Kidney (tissue), 14 donors: ENCODE results near the gene CLK3. TPM values are rescaled to one million over a fixed set of nuclear protein-coding genes. Genes with fewer than 3 reads are reported as not detected.

Experiments used
- DNase-seq, 5 donors: peaks; one replicate each; pipeline ENCODE4 v3.0.0-alpha.2; 2013 to 2020
- FAIRE-seq: peaks from 2 replicates; lab custom pipeline; 2012; peaks lifted over from hg19 to GRCh38; lab: Jason Lieb, UNC
- H3K27ac ChIP-seq, 2 donors: one replicate each; pipeline ENCODE4 v1.7.0; 2013; ENCODE audit warnings: low read depth in 2 of 2, low read length in 2 of 2, inconsistent platforms in 1 of 2
- H3K27me3 ChIP-seq: one replicate; pipeline ENCODE4 v1.7.1; 2013; ENCODE audit warnings: low read length, inconsistent platforms; ENCODE audit not compliant: control insufficient read depth, insufficient read depth
- H3K36me3 ChIP-seq, 3 donors: one replicate each; pipeline versions ENCODE4 v1.7.0 to v1.7.1; 2013; ENCODE audit warnings: low read length in 3 of 3, control low read depth in 1 of 3, inconsistent platforms in 1 of 3; ENCODE audit not compliant: insufficient read depth in 3 of 3, control insufficient read depth in 2 of 3
- H3K4me1 ChIP-seq, 3 donors: one replicate each; pipeline versions ENCODE4 v1.7.0 to v1.7.1; 2013; ENCODE audit warnings: low read length in 3 of 3, inconsistent platforms in 1 of 3, low read depth in 1 of 3; ENCODE audit not compliant: control insufficient read depth in 2 of 3, insufficient read depth in 2 of 3
- H3K4me3 ChIP-seq, 3 donors: one replicate each; pipeline versions ENCODE4 v1.7.0 to v1.8.1; 2013; ENCODE audit warnings: low read length in 3 of 3, control low read depth in 1 of 3, inconsistent platforms in 1 of 3
- H3K9ac ChIP-seq, 3 donors: one replicate each; pipeline versions ENCODE4 v1.7.0 to v1.7.1; 2013; ENCODE audit warnings: low read length in 3 of 3, control low read depth in 1 of 3, inconsistent platforms in 1 of 3
- H3K9me3 ChIP-seq, 3 donors: one replicate each; pipeline versions ENCODE4 v1.7.0 to v1.7.1; 2013; ENCODE audit warnings: low read length in 3 of 3, control low read depth in 1 of 3, inconsistent platforms in 1 of 3; ENCODE audit not compliant: control insufficient read depth in 2 of 3, insufficient read depth in 1 of 3
- CTCF ChIP-seq: IDR thresholded peaks from 3 replicates; pipeline ENCODE4 v1.5.1; 2012; ENCODE audit warnings: mild to moderate bottlenecking, moderate library complexity, borderline replicate concordance; ENCODE audit not compliant: insufficient read depth; ENCODE audit errors: extremely low read depth
- intact Hi-C: fragments of 100-400 bp; cut with DNase I; formaldehyde crosslinking; loops from one replicate; pipeline ENCODE4 v1.11.1; 2022
- polyA plus RNA-seq: library from polyadenylated mRNA; stranded (reverse); fragments of 350-450 nt; fragmentation: Illumina TruSeq; extraction: RNeasy Lipid Tissue Mini Kit (QIAGEN cat#74804); gene quantifications from one replicate; pipeline ENCODE4 v1.2.3, GENCODE V29; 2014; ENCODE audit warnings: low read depth, low replicate concordance; ENCODE audit not compliant: insufficient read depth
- total RNA-seq: library from RNA; stranded (reverse); fragmentation: NEBNext Ultra II Directional; extraction: Animal tissue kit (Norgen Biotek cat#: 25700); gene quantifications from one replicate; pipeline ENCODE4 v1.2.1, GENCODE V29; 2021
- donor health status: control.
- donor health status: control.
- donor health status: control.
- donor health status: control.
- donor health status: control.
- donor health status: DM: yes; HTN: yes; CAD: no.
- donor health status: Normal renal cell carcinoma (clear cell type).

The CLK3 gene
- total and polyA plus RNA-seq, 2 donors from 2014 or later: 54.1 to 66.3 TPM

GRCh38 chr15:74633781-74634180, 18.1 kb downstream of the CLK3 start:
- Histone ChIP-seq H3K9me3 (no peaks in the 10 kb centered on the region), H3K27me3 (no peaks in the 10 kb centered on the region), H3K4me3 (no peak overlapping the region), H3K4me1 (no peaks in the 10 kb centered on the region), H3K9ac (no peak overlapping the region), H3K27ac (no peak overlapping the region), H3K36me3 (peaks cover 15 to 60% (median 49%) of the 10 kb centered on the region in 3 donors)
- DNase-seq (no peak), FAIRE-seq (no peak)
- no peak for TF ChIP-seq CTCF
- intact Hi-C loops: loop anchor here (10.0 kb wide), 1 partner anchor 259 kb away; no protein-coding TSS in a partner anchor

GRCh38 chr15:74635228-74635627, 19.6 kb downstream of the CLK3 start:
- peaks cover 20 to 56% (median 46%) of the 10 kb centered on the region in 3 donors for H3K36me3 ChIP-seq
- H3K27ac ChIP-seq: no peak overlapping the region
- H3K4me3 ChIP-seq: no peak overlapping the region
- intact Hi-C loops: loop anchor here (5.0 to 10.0 kb wide), 2 partner anchors 132 to 260 kb away; no protein-coding TSS in a partner anchor
- H3K9ac ChIP-seq: no peak overlapping the region
- H3K9me3 ChIP-seq: no peaks in the 10 kb centered on the region
- no peaks in the 10 kb centered on the region for H3K4me1 ChIP-seq
- no peaks in the 10 kb centered on the region for H3K27me3 ChIP-seq
- peak; percentile 93 for TF ChIP-seq CTCF
- peak in 4 of 5 donors; percentile 61 to 80 (median 70) for DNase-seq
- no peak for FAIRE-seq

GRCh38 chr15:74636984-74637383, 21.3 kb downstream of the CLK3 start:
- DNase-seq (no peak), FAIRE-seq (no peak)
- H3K4me1 ChIP-seq: peaks cover 0 to 6% (median 4%) of the 10 kb centered on the region in 3 donors
- peaks cover 18 to 52% (median 43%) of the 10 kb centered on the region in 3 donors for H3K36me3 ChIP-seq
- H3K27me3 ChIP-seq: no peaks in the 10 kb centered on the region
- H3K9ac ChIP-seq: no peak overlapping the region
- H3K9me3 ChIP-seq: no peaks in the 10 kb centered on the region
- TF ChIP-seq CTCF: no peak
- H3K4me3 ChIP-seq: no peak overlapping the region
- intact Hi-C loops: loop anchor here (5.0 to 10.0 kb wide), 2 partner anchors 130 to 262 kb away; no protein-coding TSS in a partner anchor
- no peak overlapping the region for H3K27ac ChIP-seq

GRCh38 chr15:74641151-74641550, 25.5 kb downstream of the CLK3 start:
- Histone ChIP-seq H3K4me1 (peaks cover 0 to 18% (median 12%) of the 10 kb centered on the region in 3 donors), H3K27me3 (no peaks in the 10 kb centered on the region), H3K4me3 (no peak overlapping the region), H3K9me3 (no peaks in the 10 kb centered on the region), H3K36me3 (peaks cover 5 to 18% (median 15%) of the 10 kb centered on the region in 3 donors), H3K27ac (no peak overlapping the region), H3K9ac (no peak overlapping the region)
- no peak for TF ChIP-seq CTCF
- no peak for DNase-seq
- intact Hi-C loops: no loop called here
- FAIRE-seq: no peak
